ENCODE measurements around the gene ADAMTS9.
"Not testable (repeated sequence)": the region's sequence is repeated elsewhere in the genome, so short reads cannot be mapped to it uniquely, and the experiment has no call there.

ADAMTS9 gene

GRCh38 chr3:64550745-64551144 lies 137.1 kb downstream of the ADAMTS9 start:
- DNase-seq: no peak
- Histone ChIP-seq H3K9me3 (ENCODE audit: severe bottlenecking) (no peaks in the 10 kb centered on the region), H3K4me3 (ENCODE audit: low read depth, low read length) (no peak overlapping the region), H3K36me3 (no peaks in the 10 kb centered on the region), H3K27ac (no peak overlapping the region), H3K27me3 (ENCODE audit: insufficient read depth, low read depth, severe bottlenecking) (no peaks in the 10 kb centered on the region)
- no peak for TF ChIP-seq CTCF (IDR thresholded peaks at IDR 0.05; ENCODE audit: low read depth, low read length)

GRCh38 chr3:64549869-64550268 lies 137.9 kb downstream of the ADAMTS9 start:
- H3K36me3 ChIP-seq: no peaks in the 10 kb centered on the region
- H3K27ac ChIP-seq: no peak overlapping the region
- H3K27me3 ChIP-seq (ENCODE audit: insufficient read depth, low read depth, severe bottlenecking): no peaks in the 10 kb centered on the region
- TF ChIP-seq CTCF (IDR thresholded peaks at IDR 0.05; ENCODE audit: low read depth, low read length): no peak
- H3K4me3 ChIP-seq (ENCODE audit: low read depth, low read length): no peak overlapping the region
- H3K9me3 ChIP-seq (ENCODE audit: severe bottlenecking): no peaks in the 10 kb centered on the region
- no peak for DNase-seq

- no peaks in the 10 kb centered on the region for H3K9me3 ChIP-seq (ENCODE audit: severe bottlenecking)
- H3K27ac ChIP-seq: no peak overlapping the region
- TF ChIP-seq CTCF (IDR thresholded peaks at IDR 0.05; ENCODE audit: low read depth, low read length): no peak
- no peak for DNase-seq
- no peaks in the 10 kb centered on the region for H3K36me3 ChIP-seq
- H3K27me3 ChIP-seq (ENCODE audit: insufficient read depth, low read depth, severe bottlenecking): no peaks in the 10 kb centered on the region
- H3K4me3 ChIP-seq (ENCODE audit: low read depth, low read length): no peak overlapping the region
Observed at GRCh38 chr3:64548200-64548889, 139.5 kb downstream of the ADAMTS9 start.

- no peak for DNase-seq
- no peaks in the 10 kb centered on the region for H3K27me3 ChIP-seq (ENCODE audit: insufficient read depth, low read depth, severe bottlenecking)
- no peak for TF ChIP-seq CTCF (IDR thresholded peaks at IDR 0.05; ENCODE audit: low read depth, low read length)
- no peak overlapping the region for H3K27ac ChIP-seq
- no peak overlapping the region for H3K4me3 ChIP-seq (ENCODE audit: low read depth, low read length)
- H3K36me3 ChIP-seq: no peaks in the 10 kb centered on the region
- H3K9me3 ChIP-seq (ENCODE audit: severe bottlenecking): no peaks in the 10 kb centered on the region
Observed at GRCh38 chr3:64546856-64547255, 140.9 kb downstream of the ADAMTS9 start.

- not testable (repeated sequence) for H3K36me3 ChIP-seq; DNase-seq; H3K4me3 ChIP-seq (ENCODE audit: low read depth, low read length); H3K27ac ChIP-seq; H3K27me3 ChIP-seq (ENCODE audit: insufficient read depth, low read depth, severe bottlenecking); H3K9me3 ChIP-seq (ENCODE audit: severe bottlenecking)
Observed at GRCh38 chr3:64545239-64545638, 142.6 kb downstream of the ADAMTS9 start.

GRCh38 chr3:64541803-64542202 lies 146.0 kb downstream of the ADAMTS9 start:
- Histone ChIP-seq H3K9me3 (ENCODE audit: severe bottlenecking) (no peaks in the 10 kb centered on the region), H3K36me3 (no peaks in the 10 kb centered on the region), H3K27ac (no peak overlapping the region), H3K4me3 (ENCODE audit: low read depth, low read length) (no peak overlapping the region), H3K27me3 (ENCODE audit: insufficient read depth, low read depth, severe bottlenecking) (no peaks in the 10 kb centered on the region)
- DNase-seq: no peak
- no peak for TF ChIP-seq CTCF (IDR thresholded peaks at IDR 0.05; ENCODE audit: low read depth, low read length)
